GM18951 (cell line): Measurements from ENCODE around the gene DNM3.

Source experiments
- POLR2A ChIP-seq: IDR thresholded peaks from 4 replicates; pipeline ENCODE4 v1.6.1; 2011; ENCODE audit warnings: mild to moderate bottlenecking; ENCODE audit not compliant: insufficient read length, insufficient read depth; ENCODE audit errors: extremely low read depth
- in situ Hi-C: fragments of 300-500 bp; cut with MboI; formaldehyde crosslinking; loops from one replicate; pipeline ENCODE4 v1.12.0; 2022; ENCODE audit warnings: low sequenced_read_pairs, mixed read lengths, inconsistent platforms; ENCODE audit not compliant: unreplicated experiment

The DNM3 gene

GRCh38 chr1:172341697-172342096 lies 500.4 kb downstream of the DNM3 start:
- TF ChIP-seq POLR2A = no peak
- in situ Hi-C loops = no loop called here

- TF ChIP-seq POLR2A = no peak
- in situ Hi-C loops = no loop called here
Observed at GRCh38 chr1:172342584-172343239, 501.4 kb downstream of the DNM3 start.

- TF ChIP-seq POLR2A = no peak
- in situ Hi-C loops = no loop called here
Observed at GRCh38 chr1:172343240-172344160, 502.2 kb downstream of the DNM3 start.

- in situ Hi-C loops = no loop called here
- no peak for TF ChIP-seq POLR2A
Observed at GRCh38 chr1:172344444-172344843, 503.1 kb downstream of the DNM3 start.

- no peak for TF ChIP-seq POLR2A
- in situ Hi-C loops = no loop called here
Observed at GRCh38 chr1:172345077-172345476, 503.8 kb downstream of the DNM3 start.

DNA sequence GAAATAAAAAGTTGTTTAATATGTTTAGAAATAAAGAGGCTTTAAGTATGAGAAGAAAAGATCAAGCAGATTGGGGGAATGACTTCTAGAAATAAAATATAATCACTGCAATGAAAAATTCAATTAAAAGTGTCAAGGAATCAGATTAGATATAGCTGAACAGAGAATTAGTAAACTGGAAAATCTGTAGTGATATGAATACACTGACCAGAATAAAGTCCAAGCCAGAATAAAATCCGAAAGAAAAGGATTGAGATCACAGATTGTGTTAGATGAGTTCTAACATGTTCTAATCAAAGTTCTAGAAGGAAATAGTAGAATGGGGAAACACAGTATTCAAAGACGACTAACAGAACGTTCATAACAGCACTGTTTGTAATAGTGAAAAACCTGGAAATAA lies 506.1 kb downstream of the DNM3 start:
- in situ Hi-C loops = no loop called here
- TF ChIP-seq POLR2A = no peak

- in situ Hi-C loops = no loop called here
- TF ChIP-seq POLR2A = no peak
Observed at GRCh38 chr1:172350856-172351255, 509.6 kb downstream of the DNM3 start.

DNA sequence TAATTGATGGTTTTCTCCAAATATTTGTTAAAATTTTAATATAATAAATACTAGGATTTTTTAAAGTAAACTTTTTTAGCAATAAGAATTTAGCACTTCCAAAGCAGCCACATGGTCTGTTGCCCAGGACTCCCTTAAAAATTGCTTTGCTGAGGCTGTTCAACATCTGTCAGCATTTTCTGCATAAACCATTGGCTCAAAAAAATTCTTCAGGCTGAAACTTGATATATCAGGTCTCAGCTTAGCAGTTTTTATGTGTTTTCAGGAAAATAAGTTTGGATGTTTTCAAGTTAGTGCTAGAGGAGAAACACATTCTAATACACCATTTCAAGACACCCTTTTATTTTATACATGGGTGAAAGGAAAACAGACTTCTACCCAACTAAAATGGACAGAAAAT lies 510.0 kb downstream of the DNM3 start:
- in situ Hi-C loops = no loop called here
- no peak for TF ChIP-seq POLR2A

GRCh38 chr1:172351754-172352161 lies 510.5 kb downstream of the DNM3 start:
- no peak for TF ChIP-seq POLR2A
- in situ Hi-C loops = no loop called here

DNA sequence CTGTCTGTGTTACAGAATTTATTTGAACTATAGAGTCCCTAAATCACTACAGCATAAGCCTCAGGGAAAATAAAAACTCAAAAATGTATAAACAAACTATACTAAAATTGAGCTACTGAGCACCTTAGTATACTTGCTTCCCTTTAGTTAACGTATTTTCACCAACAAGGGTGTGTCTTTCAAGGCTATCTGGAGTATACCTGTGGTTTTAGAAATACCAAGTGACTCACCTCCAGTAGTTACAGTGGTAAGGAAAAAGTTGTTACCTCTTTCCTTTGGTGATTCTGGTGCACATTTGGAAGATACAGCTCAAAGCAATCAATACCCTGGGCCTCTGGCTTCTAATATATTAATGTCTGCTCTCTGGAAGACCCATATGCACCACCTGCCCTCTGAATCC lies 511.1 kb downstream of the DNM3 start:
- in situ Hi-C loops = no loop called here
- no peak for TF ChIP-seq POLR2A

- TF ChIP-seq POLR2A = no peak
- in situ Hi-C loops = no loop called here
Observed at GRCh38 chr1:172354291-172355274, 513.3 kb downstream of the DNM3 start.

GRCh38 chr1:172356620-172357019 lies 515.3 kb downstream of the DNM3 start:
- in situ Hi-C loops = no loop called here
- TF ChIP-seq POLR2A = no peak
